GM06990 (cell line): ENCODE results near the gene CDH4.

ENCODE experiments used
- DNase-seq: peaks from one replicate; pipeline ENCODE4 v3.0.0-alpha.2; 2011; ENCODE audit not compliant: insufficient read length; ENCODE audit errors: extremely low read depth
- H3K27me3 ChIP-seq: replicated peaks from 2 replicates; pipeline ENCODE4 v1.6.0; 2011; ENCODE audit warnings: low read length; ENCODE audit not compliant: control insufficient read depth, insufficient read depth
- H3K36me3 ChIP-seq: 2 replicates; pipeline ENCODE4 v1.5.1; 2011; ENCODE audit warnings: low read length; ENCODE audit not compliant: control insufficient read depth, insufficient read depth
- H3K4me3 ChIP-seq: replicated peaks from 2 replicates; pipeline ENCODE4 v1.5.1; 2011; ENCODE audit warnings: low read depth, mild to moderate bottlenecking, control low read depth, low read length
- TF ChIP-seq, protein P1 (sequence below): IDR thresholded peaks from 2 replicates; pipeline ENCODE4 v1.5.1; 2011; ENCODE audit warnings: low read length, control low read depth, mild to moderate bottlenecking, inconsistent platforms; ENCODE audit not compliant: insufficient read depth, poor library complexity, severe bottlenecking

CDH4 gene

DNA sequence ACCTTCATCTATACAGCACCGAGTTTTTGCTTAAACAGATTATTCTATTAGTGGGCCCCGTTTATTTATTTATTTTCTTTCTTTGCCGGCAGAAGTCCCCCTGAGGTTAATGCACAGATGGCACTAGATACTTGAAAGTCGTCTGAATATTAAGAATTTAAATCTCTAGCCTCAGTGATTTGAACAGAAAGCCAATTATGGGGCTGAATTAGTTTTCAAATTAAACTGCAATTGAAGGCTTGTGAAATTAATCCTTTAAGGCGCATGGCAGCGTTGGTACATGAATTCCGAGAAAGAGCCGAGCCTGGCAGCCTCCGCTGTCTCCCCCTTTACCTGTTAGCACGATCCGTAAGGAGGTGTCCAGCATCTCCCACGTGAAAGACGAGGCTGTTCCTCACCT lies 610.8 kb downstream of the CDH4 start:
- no peaks in the 10 kb centered on the region for H3K27me3 ChIP-seq

DNA sequence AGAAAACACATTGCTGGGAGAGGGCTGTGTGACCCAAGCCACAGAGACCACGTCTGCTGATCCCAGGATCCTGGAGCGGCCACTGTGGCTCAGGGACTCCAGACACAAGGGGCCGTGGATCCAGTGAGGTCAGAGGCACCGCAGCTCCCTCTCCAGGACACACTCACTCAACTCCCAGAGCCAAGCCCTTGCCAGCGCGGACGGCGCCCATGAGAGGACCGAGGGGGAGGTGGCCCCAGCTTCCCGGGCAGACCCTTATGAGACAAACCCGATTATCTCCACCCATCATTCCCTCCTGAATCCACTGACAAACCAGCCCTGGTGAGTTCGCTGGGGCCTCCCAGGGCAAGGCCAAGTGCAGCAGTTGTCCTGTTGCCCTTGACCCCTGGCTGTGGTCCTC lies 612.4 kb downstream of the CDH4 start:
- no peaks in the 10 kb centered on the region for H3K36me3 ChIP-seq
- no peaks in the 10 kb centered on the region for H3K27me3 ChIP-seq
- TF ChIP-seq, protein P1, sequence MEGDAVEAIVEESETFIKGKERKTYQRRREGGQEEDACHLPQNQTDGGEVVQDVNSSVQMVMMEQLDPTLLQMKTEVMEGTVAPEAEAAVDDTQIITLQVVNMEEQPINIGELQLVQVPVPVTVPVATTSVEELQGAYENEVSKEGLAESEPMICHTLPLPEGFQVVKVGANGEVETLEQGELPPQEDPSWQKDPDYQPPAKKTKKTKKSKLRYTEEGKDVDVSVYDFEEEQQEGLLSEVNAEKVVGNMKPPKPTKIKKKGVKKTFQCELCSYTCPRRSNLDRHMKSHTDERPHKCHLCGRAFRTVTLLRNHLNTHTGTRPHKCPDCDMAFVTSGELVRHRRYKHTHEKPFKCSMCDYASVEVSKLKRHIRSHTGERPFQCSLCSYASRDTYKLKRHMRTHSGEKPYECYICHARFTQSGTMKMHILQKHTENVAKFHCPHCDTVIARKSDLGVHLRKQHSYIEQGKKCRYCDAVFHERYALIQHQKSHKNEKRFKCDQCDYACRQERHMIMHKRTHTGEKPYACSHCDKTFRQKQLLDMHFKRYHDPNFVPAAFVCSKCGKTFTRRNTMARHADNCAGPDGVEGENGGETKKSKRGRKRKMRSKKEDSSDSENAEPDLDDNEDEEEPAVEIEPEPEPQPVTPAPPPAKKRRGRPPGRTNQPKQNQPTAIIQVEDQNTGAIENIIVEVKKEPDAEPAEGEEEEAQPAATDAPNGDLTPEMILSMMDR = no peak
- no peak overlapping the region for H3K4me3 ChIP-seq
- DNase-seq = no peak

More for the DNA sequence above, 610.8 kb downstream of the CDH4 start:
- TF ChIP-seq, protein P1 = no peak
- Histone ChIP-seq H3K36me3 (no peaks in the 10 kb centered on the region), H3K4me3 (no peak overlapping the region)
- no peak for DNase-seq

DNA sequence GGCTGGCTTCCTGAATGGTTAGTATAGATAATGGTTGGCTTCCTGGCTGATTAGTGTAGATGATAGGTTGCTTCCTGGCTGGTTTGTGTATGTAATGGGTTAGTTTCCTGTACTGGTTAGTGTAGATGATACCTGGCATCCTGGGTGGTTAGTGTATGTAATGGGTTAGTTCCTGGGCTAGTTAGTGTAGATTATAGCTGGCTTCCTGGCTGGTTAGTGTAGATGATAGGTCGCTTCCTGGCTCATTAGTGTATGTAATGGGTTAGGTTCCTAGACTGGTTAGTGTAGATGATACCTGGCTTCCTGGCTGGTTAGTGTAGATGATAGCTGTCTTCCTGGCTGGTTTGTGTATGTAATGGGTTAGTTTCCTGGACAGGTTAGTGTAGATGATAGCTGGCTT lies 613.3 kb downstream of the CDH4 start:
- Histone ChIP-seq H3K4me3 (no peak overlapping the region), H3K27me3 (no peaks in the 10 kb centered on the region), H3K36me3 (no peaks in the 10 kb centered on the region)
- TF ChIP-seq, protein P1 = no peak
- DNase-seq = no peak

DNA sequence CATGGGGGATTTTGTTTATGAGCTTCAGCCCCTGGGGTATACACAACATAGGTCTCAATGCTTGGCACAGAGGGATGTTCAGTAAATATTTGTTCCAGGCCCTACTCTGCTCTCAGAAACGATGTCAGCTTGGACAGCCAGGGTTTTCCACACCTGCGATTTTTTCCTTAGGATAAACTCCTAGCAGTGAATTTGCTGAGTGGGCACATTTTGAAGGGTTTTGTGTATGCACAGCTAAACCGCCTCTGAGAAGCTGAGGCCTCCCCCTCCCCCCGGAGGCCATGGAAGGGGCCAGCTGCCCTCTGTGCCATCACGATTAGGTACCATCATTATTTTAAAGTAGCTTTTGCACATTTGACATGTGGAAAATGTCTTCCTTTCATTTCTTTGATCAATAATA lies 614.1 kb downstream of the CDH4 start:
- TF ChIP-seq, protein P1 = no peak
- Histone ChIP-seq H3K4me3 (no peak overlapping the region), H3K36me3 (no peaks in the 10 kb centered on the region), H3K27me3 (no peaks in the 10 kb centered on the region)
- DNase-seq = no peak

DNA sequence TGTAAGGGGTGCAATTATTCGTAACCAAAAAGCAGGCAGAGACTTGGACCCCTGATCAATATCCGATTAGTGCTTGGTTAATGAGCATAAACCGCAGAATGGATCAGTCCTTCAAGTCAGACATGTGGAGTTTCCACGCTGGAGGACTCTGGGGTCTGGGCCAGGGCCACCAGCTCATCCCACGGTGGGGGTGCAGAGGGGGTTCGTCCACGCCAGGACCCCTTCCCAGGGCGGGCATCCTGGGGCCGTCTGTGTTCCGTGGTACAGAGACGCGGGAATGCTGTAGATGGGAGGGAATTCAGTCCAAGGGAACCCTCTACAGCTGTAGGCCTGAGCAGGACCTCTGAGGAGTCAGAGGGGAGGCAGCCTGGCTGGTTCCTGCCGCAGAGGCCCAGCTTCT lies 615.9 kb downstream of the CDH4 start:
- no peak for DNase-seq
- Histone ChIP-seq H3K4me3 (no peak overlapping the region), H3K36me3 (no peaks in the 10 kb centered on the region), H3K27me3 (no peaks in the 10 kb centered on the region)
- TF ChIP-seq, protein P1 = no peak

DNA sequence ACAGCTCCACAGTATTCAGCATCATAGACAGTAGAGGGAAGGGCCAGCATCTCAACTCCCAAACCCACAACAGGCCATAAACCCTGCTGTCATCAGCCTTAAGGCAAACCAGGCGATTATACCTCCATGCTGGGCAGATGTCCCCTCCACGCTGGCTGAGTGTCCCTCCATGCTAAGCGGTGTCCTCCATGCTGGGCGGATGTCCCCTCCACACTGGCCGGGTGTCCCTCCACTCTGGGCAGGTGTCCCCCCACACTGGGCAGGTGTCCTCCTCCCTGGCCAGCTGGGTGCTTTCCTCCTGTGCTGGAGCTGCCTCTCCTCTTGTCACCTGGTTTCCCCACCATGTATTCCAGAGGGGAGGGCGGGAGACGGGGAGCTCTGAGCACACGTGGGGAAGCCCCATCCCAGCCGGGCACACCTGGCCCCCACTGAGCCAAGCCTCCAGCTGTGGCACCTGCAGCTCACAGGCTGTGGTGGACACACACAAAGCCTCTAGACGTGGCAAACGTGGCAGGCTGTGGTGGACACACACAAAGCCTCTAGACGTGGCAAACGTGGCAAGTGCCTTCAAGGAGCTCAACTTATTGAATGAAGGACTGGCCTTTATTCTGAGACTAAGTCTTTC lies 616.5 kb downstream of the CDH4 start:
- H3K4me3 ChIP-seq = no peak overlapping the region
- DNase-seq = no peak
- no peaks in the 10 kb centered on the region for H3K27me3 ChIP-seq
- TF ChIP-seq, protein P1 = no peak
- no peaks in the 10 kb centered on the region for H3K36me3 ChIP-seq
